Activated naive CD4-positive, alpha-beta T cell treated with anti-CD3 and anti-CD28 coated beads, Interleukin-2, amount 10 ng/mL, durations not matched to agents 7 days and 5 days (primary cell): ENCODE measurements around the gene STAT5A.
"Not testable (repeated sequence)": the region's sequence is repeated elsewhere in the genome, so short reads cannot be mapped to it uniquely, and the experiment has no call there.

Source experiments
- CTCF ChIA-PET: fragments of 350-600 bp; sonication (Branson Sonifier 250); formaldehyde crosslinking; loops from one replicate; lab custom pipeline; 2021; ENCODE audit warnings: antibody characterized with exemption; lab: Charles Lee
- DNase-seq: peaks from one replicate; pipeline ENCODE4 v3.0.0-alpha.2; 2020
- H3K27ac Mint-ChIP-seq: one replicate; pipeline ENCODE4 v1.8.0; 2021; ENCODE audit warnings: mild to moderate bottlenecking, moderate library complexity, mixed read lengths
- H3K27me3 Mint-ChIP-seq: one replicate; pipeline ENCODE4 v1.8.0; 2021; ENCODE audit warnings: mild to moderate bottlenecking, mixed read lengths
- H3K36me3 Mint-ChIP-seq: one replicate; pipeline ENCODE4 v1.8.0; 2021; ENCODE audit warnings: mixed read lengths
- H3K4me1 Mint-ChIP-seq: one replicate; pipeline ENCODE4 v1.8.0; 2021; ENCODE audit warnings: mixed read lengths
- H3K4me3 Mint-ChIP-seq: one replicate; pipeline ENCODE4 v1.8.0; 2021; ENCODE audit warnings: mild to moderate bottlenecking, moderate library complexity, mixed read lengths
- H3K9me3 Mint-ChIP-seq: one replicate; pipeline ENCODE4 v1.8.0; 2021; ENCODE audit warnings: mixed read lengths

STAT5A gene

GRCh38 chr17:42311240-42312034 lies 23.1 kb downstream of the STAT5A start:
- H3K9me3 Mint-ChIP-seq: no peaks in the 10 kb centered on the region
- H3K4me1 Mint-ChIP-seq: peaks cover 73% of the 10 kb centered on the region
- H3K36me3 Mint-ChIP-seq: peaks cover 61% of the 10 kb centered on the region
- H3K27me3 Mint-ChIP-seq: no peaks in the 10 kb centered on the region
- no peak for DNase-seq
- CTCF ChIA-PET: interaction anchor here (0.6 to 12.8 kb wide), 22 partner anchors 9 to 208 kb away, joined by 3 to 167 read pairs (median 5); partner anchors contain the start of genes STAT3 and STAT5A
- H3K4me3 Mint-ChIP-seq: peak overlapping the region; percentile 54
- peak overlapping the region; percentile 82 for H3K27ac Mint-ChIP-seq

GRCh38 chr17:42312035-42312284 lies 23.7 kb downstream of the STAT5A start:
- H3K36me3 Mint-ChIP-seq: peaks cover 65% of the 10 kb centered on the region
- CTCF ChIA-PET: interaction anchor here (0.6 to 12.8 kb wide), 24 partner anchors 9 to 207 kb away, joined by 3 to 167 read pairs (median 5); partner anchors contain the start of genes STAT3 and STAT5A
- no peak for DNase-seq
- peaks cover 76% of the 10 kb centered on the region for H3K4me1 Mint-ChIP-seq
- H3K27me3 Mint-ChIP-seq: no peaks in the 10 kb centered on the region
- peak overlapping the region; percentile 51 for H3K27ac Mint-ChIP-seq
- H3K9me3 Mint-ChIP-seq: no peaks in the 10 kb centered on the region
- H3K4me3 Mint-ChIP-seq: peak overlapping the region; percentile 38

- DNase-seq: peak; percentile 85
- CTCF ChIA-PET: interaction anchor here (0.6 to 12.8 kb wide), 25 partner anchors 8 to 215 kb away, joined by 3 to 167 read pairs (median 5); partner anchors contain the start of genes STAT3 and STAT5A
- H3K36me3 Mint-ChIP-seq: peaks cover 65% of the 10 kb centered on the region
- H3K9me3 Mint-ChIP-seq: no peaks in the 10 kb centered on the region
- H3K4me1 Mint-ChIP-seq: peaks cover 79% of the 10 kb centered on the region
- peak overlapping the region; percentile 38 for H3K4me3 Mint-ChIP-seq
- peak overlapping the region; percentile 76 for H3K27ac Mint-ChIP-seq
- H3K27me3 Mint-ChIP-seq: no peaks in the 10 kb centered on the region
Measured at GRCh38 chr17:42312285-42313130, 24.2 kb downstream of the STAT5A start.

- H3K36me3 Mint-ChIP-seq: peaks cover 68% of the 10 kb centered on the region
Measured at GRCh38 chr17:42313389-42313772, 25.1 kb downstream of the STAT5A start.

GRCh38 chr17:42313773-42314566 lies 25.7 kb downstream of the STAT5A start:
- no peaks in the 10 kb centered on the region for H3K27me3 Mint-ChIP-seq
- H3K4me3 Mint-ChIP-seq: peak overlapping the region; percentile 3
- CTCF ChIA-PET: interaction anchor here (0.8 to 12.8 kb wide), 12 partner anchors 8 to 216 kb away, joined by 3 to 167 read pairs (median 7); partner anchors contain the start of genes STAT3 and STAT5A
- DNase-seq: no peak
- H3K4me1 Mint-ChIP-seq: peaks cover 86% of the 10 kb centered on the region
- H3K36me3 Mint-ChIP-seq: peaks cover 68% of the 10 kb centered on the region
- no peaks in the 10 kb centered on the region for H3K9me3 Mint-ChIP-seq
- peak overlapping the region; percentile 87 for H3K27ac Mint-ChIP-seq

More at GRCh38 chr17:42313389-42313772, 25.1 kb downstream of the STAT5A start:
- H3K27me3 Mint-ChIP-seq: no peaks in the 10 kb centered on the region
- peak overlapping the region; percentile 84 for H3K27ac Mint-ChIP-seq
- H3K4me1 Mint-ChIP-seq: peaks cover 80% of the 10 kb centered on the region
- H3K9me3 Mint-ChIP-seq: no peaks in the 10 kb centered on the region
- no peak for DNase-seq
- no peak overlapping the region for H3K4me3 Mint-ChIP-seq
- CTCF ChIA-PET: interaction anchor here (0.8 to 12.8 kb wide), 12 partner anchors 9 to 217 kb away, joined by 3 to 167 read pairs (median 7); partner anchors contain the start of genes STAT3 and STAT5A

GRCh38 chr17:42315402-42316156 lies 27.3 kb downstream of the STAT5A start:
- no peaks in the 10 kb centered on the region for H3K27me3 Mint-ChIP-seq
- CTCF ChIA-PET: interaction anchor here (8.5 to 12.8 kb wide), 2 partner anchors 90 to 93 kb away, joined by 61 to 167 read pairs; no protein-coding TSS in a partner anchor
- H3K27ac Mint-ChIP-seq: peak overlapping the region; percentile 87
- peaks cover 90% of the 10 kb centered on the region for H3K4me1 Mint-ChIP-seq
- H3K9me3 Mint-ChIP-seq: no peaks in the 10 kb centered on the region
- H3K4me3 Mint-ChIP-seq: no peak overlapping the region
- DNase-seq: peak; percentile 58
- H3K36me3 Mint-ChIP-seq: peaks cover 64% of the 10 kb centered on the region

- H3K36me3 Mint-ChIP-seq: peaks cover 58% of the 10 kb centered on the region
- H3K9me3 Mint-ChIP-seq: no peaks in the 10 kb centered on the region
- peaks cover 86% of the 10 kb centered on the region for H3K4me1 Mint-ChIP-seq
- no peak for DNase-seq
- no peak overlapping the region for H3K4me3 Mint-ChIP-seq
- CTCF ChIA-PET: interaction anchor here (0.7 to 12.8 kb wide), 3 partner anchors 65 to 94 kb away, joined by 3 to 167 read pairs (median 61); no protein-coding TSS in a partner anchor
- H3K27ac Mint-ChIP-seq: no peak overlapping the region
- H3K27me3 Mint-ChIP-seq: no peaks in the 10 kb centered on the region
Measured at GRCh38 chr17:42316755-42317154, 28.5 kb downstream of the STAT5A start.

- Mint-ChIP-seq H3K4me3 (no peak overlapping the region), H3K27ac (no peak overlapping the region), H3K27me3 (no peaks in the 10 kb centered on the region), H3K36me3 (peaks cover 62% of the 10 kb centered on the region), H3K4me1 (peaks cover 86% of the 10 kb centered on the region), H3K9me3 (no peaks in the 10 kb centered on the region)
- CTCF ChIA-PET: interaction anchor here (0.7 to 12.8 kb wide), 4 partner anchors 8 to 88 kb away, joined by 3 to 167 read pairs (median 6); no protein-coding TSS in a partner anchor
- no peak for DNase-seq
Measured at GRCh38 chr17:42317266-42317845, 29.1 kb downstream of the STAT5A start.

GRCh38 chr17:42317967-42318366 lies 29.7 kb downstream of the STAT5A start:
- CTCF ChIA-PET: interaction anchor here (1.2 to 12.8 kb wide), 4 partner anchors 9 to 96 kb away, joined by 3 to 167 read pairs (median 9); no protein-coding TSS in a partner anchor
- Mint-ChIP-seq H3K4me1 (peaks cover 86% of the 10 kb centered on the region), H3K36me3 (peaks cover 67% of the 10 kb centered on the region)
- H3K27me3 Mint-ChIP-seq, H3K9me3 Mint-ChIP-seq, DNase-seq, H3K27ac Mint-ChIP-seq, H3K4me3 Mint-ChIP-seq: not testable (repeated sequence)

- no peaks in the 10 kb centered on the region for H3K9me3 Mint-ChIP-seq
- DNase-seq: no peak
- H3K4me3 Mint-ChIP-seq: no peak overlapping the region
- no peaks in the 10 kb centered on the region for H3K27me3 Mint-ChIP-seq
- peak overlapping the region; percentile 83 for H3K27ac Mint-ChIP-seq
- CTCF ChIA-PET: interaction anchor here (1.0 to 8.1 kb wide), 12 partner anchors 8 to 209 kb away, joined by 3 to 237 read pairs (median 5); partner anchors contain the start of genes CAVIN1 and STAT3
- peaks cover 68% of the 10 kb centered on the region for H3K36me3 Mint-ChIP-seq
- H3K4me1 Mint-ChIP-seq: peaks cover 61% of the 10 kb centered on the region
Measured at GRCh38 chr17:42321555-42321954, 33.3 kb downstream of the STAT5A start.

- DNase-seq: peak; percentile 98
- Mint-ChIP-seq H3K9me3 (no peaks in the 10 kb centered on the region), H3K27ac (peak overlapping the region; percentile 78), H3K36me3 (peaks cover 67% of the 10 kb centered on the region), H3K4me3 (no peak overlapping the region), H3K4me1 (peaks cover 51% of the 10 kb centered on the region), H3K27me3 (no peaks in the 10 kb centered on the region)
- CTCF ChIA-PET: interaction anchor here (0.6 to 8.1 kb wide), 23 partner anchors 9 to 208 kb away, joined by 3 to 237 read pairs (median 4); partner anchors contain the start of genes CAVIN1 and STAT3
Measured at GRCh38 chr17:42322382-42323267, 34.3 kb downstream of the STAT5A start.
